Measurements from ENCODE around the gene AP3M1. TPM values are rescaled to one million over a fixed set of nuclear protein-coding genes. Genes with fewer than 3 reads are reported as not detected.
A peak's percentile ranks its signal among the peaks of the same experiment; 100 is the strongest.

The AP3M1 gene
- total and polyA plus RNA-seq, 5 experiments from 2014 or later = 24.7 to 40.2 (median 36.0) TPM

GRCh38 chr10:74133923-74134820, 16.5 kb downstream of the AP3M1 start:
- H3K27ac Mint-ChIP-seq = no peak overlapping the region
- peaks cover 0 to 3% (median 0%) of the 10 kb centered on the region in 4 donors for H3K4me1 Mint-ChIP-seq
- POLR2A ChIA-PET = interaction anchor here (0.6 kb wide), 1 partner anchor 44 kb away, joined by 5 read pairs; no protein-coding TSS in a partner anchor
- H3K27me3 Mint-ChIP-seq = no peaks in the 10 kb centered on the region
- peaks cover 11 to 89% (median 21%) of the 10 kb centered on the region in 3 donors for H3K36me3 Mint-ChIP-seq
- ATAC-seq (no peak), DNase-seq (no peak)
- no peak overlapping the region for H3K4me3 Mint-ChIP-seq
- no peaks in the 10 kb centered on the region for H3K9me3 Mint-ChIP-seq

GRCh38 chr10:74123081-74123480, 27.5 kb downstream of the AP3M1 start:
- H3K9me3 Mint-ChIP-seq = no peaks in the 10 kb centered on the region
- no peaks in the 10 kb centered on the region for H3K4me1 Mint-ChIP-seq
- ATAC-seq = no peak
- POLR2A ChIA-PET = interaction anchor here (0.6 kb wide), 1 partner anchor 16 kb away, joined by 3 read pairs; no protein-coding TSS in a partner anchor
- H3K4me3 Mint-ChIP-seq = no peak overlapping the region
- DNase-seq = no peak
- H3K36me3 Mint-ChIP-seq = peaks cover 0 to 92% (median 18%) of the 10 kb centered on the region in 3 donors
- H3K27me3 Mint-ChIP-seq = no peaks in the 10 kb centered on the region
- H3K27ac Mint-ChIP-seq = peak overlapping the region in 2 of 10 donors; percentile 41 to 52

- Mint-ChIP-seq H3K9me3 (no peaks in the 10 kb centered on the region), H3K4me1 (no peaks in the 10 kb centered on the region), H3K27ac (peak overlapping the region in 3 of 10 donors; percentile 26 to 41 (median 40)), H3K27me3 (no peaks in the 10 kb centered on the region), H3K36me3 (peaks cover 0 to 91% (median 18%) of the 10 kb centered on the region in 3 donors), H3K4me3 (no peak overlapping the region)
- ATAC-seq (no peak), DNase-seq (no peak)
- POLR2A ChIA-PET = no interaction called here
Observed at GRCh38 chr10:74122060-74122459, 28.6 kb downstream of the AP3M1 start.

GRCh38 chr10:74121368-74121767, 29.3 kb downstream of the AP3M1 start:
- DNase-seq (no peak), ATAC-seq (no peak)
- Mint-ChIP-seq H3K9me3 (no peaks in the 10 kb centered on the region), H3K4me3 (no peak overlapping the region), H3K4me1 (no peaks in the 10 kb centered on the region), H3K27me3 (no peaks in the 10 kb centered on the region), H3K27ac (peak overlapping the region in 3 of 10 donors; percentile 7 to 45 (median 13)), H3K36me3 (peaks cover 0 to 91% (median 20%) of the 10 kb centered on the region in 3 donors)
- POLR2A ChIA-PET = no interaction called here

GRCh38 chr10:74120911-74121310, 29.7 kb downstream of the AP3M1 start:
- POLR2A ChIA-PET = no interaction called here
- Mint-ChIP-seq H3K4me1 (peaks cover 0 to 3% (median 3%) of the 10 kb centered on the region in 4 donors), H3K9me3 (no peaks in the 10 kb centered on the region), H3K36me3 (peaks cover 0 to 91% (median 22%) of the 10 kb centered on the region in 3 donors), H3K4me3 (no peak overlapping the region), H3K27ac (peak overlapping the region in 1 of 10 donors; percentile 13), H3K27me3 (no peaks in the 10 kb centered on the region)
- ATAC-seq (no peak), DNase-seq (no peak)

- H3K36me3 Mint-ChIP-seq = peaks cover 0 to 90% (median 16%) of the 10 kb centered on the region in 3 donors
- no peak overlapping the region for H3K4me3 Mint-ChIP-seq
- H3K27me3 Mint-ChIP-seq = no peaks in the 10 kb centered on the region
- ATAC-seq (no peak), DNase-seq (no peak)
- H3K4me1 Mint-ChIP-seq = peaks cover 0 to 13% (median 7%) of the 10 kb centered on the region in 4 donors
- H3K27ac Mint-ChIP-seq = peak overlapping the region in 7 of 10 donors; percentile 7 to 86 (median 68)
- POLR2A ChIA-PET = no interaction called here
- no peaks in the 10 kb centered on the region for H3K9me3 Mint-ChIP-seq
Observed at GRCh38 chr10:74118804-74119203, 31.8 kb downstream of the AP3M1 start.

- Mint-ChIP-seq H3K4me1 (peaks cover 0 to 13% (median 7%) of the 10 kb centered on the region in 4 donors), H3K27ac (peak overlapping the region in 4 of 10 donors; percentile 15 to 44 (median 32)), H3K27me3 (no peaks in the 10 kb centered on the region), H3K4me3 (no peak overlapping the region), H3K9me3 (no peaks in the 10 kb centered on the region), H3K36me3 (peaks cover 0 to 89% (median 16%) of the 10 kb centered on the region in 3 donors)
- POLR2A ChIA-PET = no interaction called here
- ATAC-seq = no peak
- DNase-seq = no peak
Observed at GRCh38 chr10:74117738-74118137, 32.9 kb downstream of the AP3M1 start.

- peak overlapping the region in 5 of 10 donors; percentile 26 to 87 (median 71) for H3K27ac Mint-ChIP-seq
- H3K36me3 Mint-ChIP-seq = peaks cover 6 to 88% (median 13%) of the 10 kb centered on the region in 3 donors
- H3K9me3 Mint-ChIP-seq = no peaks in the 10 kb centered on the region
- H3K4me1 Mint-ChIP-seq = peaks cover 0 to 13% (median 7%) of the 10 kb centered on the region in 4 donors
- DNase-seq (no peak), ATAC-seq (no peak)
- H3K4me3 Mint-ChIP-seq = no peak overlapping the region
- POLR2A ChIA-PET = no interaction called here
- no peaks in the 10 kb centered on the region for H3K27me3 Mint-ChIP-seq
Observed at GRCh38 chr10:74114041-74114448, 36.6 kb downstream of the AP3M1 start.

GRCh38 chr10:74113546-74113945, 37.1 kb downstream of the AP3M1 start:
- ATAC-seq (no peak), DNase-seq (no peak)
- Mint-ChIP-seq H3K4me1 (peaks cover 0 to 13% (median 7%) of the 10 kb centered on the region in 4 donors), H3K4me3 (no peak overlapping the region), H3K27me3 (no peaks in the 10 kb centered on the region), H3K27ac (peak overlapping the region in 3 of 10 donors; percentile 71 to 87 (median 76)), H3K36me3 (peaks cover 6 to 89% (median 16%) of the 10 kb centered on the region in 3 donors), H3K9me3 (no peaks in the 10 kb centered on the region)
- POLR2A ChIA-PET = no interaction called here

GRCh38 chr10:74111799-74112198, 38.8 kb downstream of the AP3M1 start:
- POLR2A ChIA-PET = interaction anchor here (0.5 kb wide), 1 partner anchor 10 kb away, joined by 3 read pairs; no protein-coding TSS in a partner anchor
- peak overlapping the region in 2 of 10 donors; percentile 66 to 72 for H3K27ac Mint-ChIP-seq

GRCh38 chr10:74110120-74110519, 40.5 kb downstream of the AP3M1 start:
- Mint-ChIP-seq H3K27me3 (no peaks in the 10 kb centered on the region), H3K27ac (peak overlapping the region in 5 of 10 donors; percentile 17 to 55 (median 39)), H3K9me3 (no peaks in the 10 kb centered on the region), H3K36me3 (peaks cover 6 to 92% (median 17%) of the 10 kb centered on the region in 3 donors), H3K4me3 (no peak overlapping the region), H3K4me1 (peaks cover 0 to 4% (median under 1%) of the 10 kb centered on the region in 4 donors)
- no peak for DNase-seq
- no peak for ATAC-seq
- POLR2A ChIA-PET = interaction anchor here (0.6 kb wide), 1 partner anchor 148 kb away, joined by 3 read pairs; no protein-coding TSS in a partner anchor

More at GRCh38 chr10:74111799-74112198, 38.8 kb downstream of the AP3M1 start:
- no peak for ATAC-seq
- Mint-ChIP-seq H3K4me1 (peaks cover 0 to 13% (median 7%) of the 10 kb centered on the region in 4 donors), H3K9me3 (no peaks in the 10 kb centered on the region), H3K36me3 (peaks cover 6 to 91% (median 16%) of the 10 kb centered on the region in 3 donors), H3K4me3 (no peak overlapping the region), H3K27me3 (no peaks in the 10 kb centered on the region)
- DNase-seq = no peak

GRCh38 chr10:74109452-74109851, 41.2 kb downstream of the AP3M1 start:
- Mint-ChIP-seq H3K27ac (peak overlapping the region in 1 of 10 donors; percentile 34), H3K9me3 (no peaks in the 10 kb centered on the region), H3K36me3 (peaks cover 6 to 92% (median 19%) of the 10 kb centered on the region in 3 donors), H3K27me3 (no peaks in the 10 kb centered on the region), H3K4me3 (no peak overlapping the region), H3K4me1 (peaks cover 0 to 2% (median under 1%) of the 10 kb centered on the region in 4 donors)
- no peak for ATAC-seq
- DNase-seq = no peak
- POLR2A ChIA-PET = interaction anchor here (0.6 kb wide), 1 partner anchor 147 kb away, joined by 3 read pairs; no protein-coding TSS in a partner anchor
